Pulmonary artery endothelial cell (primary cell): ENCODE results near the gene RIBC2. TPM values are rescaled to one million over a fixed set of nuclear protein-coding genes. Genes with fewer than 3 reads are reported as not detected.

ENCODE experiments used
- DNase-seq: peaks from one replicate; pipeline ENCODE4 v3.0.0-alpha.2; 2011; ENCODE audit warnings: low read depth, low spot score
- total RNA-seq: library from RNA; depleted of rRNA; stranded (reverse); fragments of >200 nt; gene quantifications from 2 replicates; pipeline ENCODE4 v1.2.3, GENCODE V29; 2014

Gene RIBC2
- total RNA-seq, 1 donor from 2014 or later: 0.86 TPM

GRCh38 chr22:45472426-45472825, 58.9 kb downstream of the RIBC2 start:
- DNase-seq: no peak

GRCh38 chr22:45473626-45474237, 60.2 kb downstream of the RIBC2 start:
- DNase-seq: no peak

- no peak for DNase-seq
Observed at GRCh38 chr22:45475063-45475747, 61.7 kb downstream of the RIBC2 start.

- no peak for DNase-seq
Observed at GRCh38 chr22:45475851-45476514, 62.5 kb downstream of the RIBC2 start.

- no peak for DNase-seq
Observed at GRCh38 chr22:45476814-45477213, 63.3 kb downstream of the RIBC2 start.

- DNase-seq: no peak
Observed at GRCh38 chr22:45477366-45478107, 64.0 kb downstream of the RIBC2 start.

- no peak for DNase-seq
Observed at GRCh38 chr22:45478108-45478771, 64.7 kb downstream of the RIBC2 start.

GRCh38 chr22:45480717-45481116, 67.2 kb downstream of the RIBC2 start:
- DNase-seq: no peak

GRCh38 chr22:45481661-45482060, 68.2 kb downstream of the RIBC2 start:
- no peak for DNase-seq

Other genes starting within 250 kb of the RIBC2 start
- 73.9 and 93.3 TPM in 2 replicates for gene NUP50, start 249.8 kb upstream of the RIBC2 start, total RNA-seq
- 43.4 and 60.9 TPM in 2 replicates for gene KIAA0930, start 172.8 kb upstream of the RIBC2 start, total RNA-seq
- not detected in 2 replicates for gene UPK3A, start 128.7 kb upstream of the RIBC2 start, total RNA-seq
- 14.2 and 14.5 TPM in 2 replicates for gene FAM118A, start 103.8 kb upstream of the RIBC2 start, total RNA-seq
- gene SMC1B, start 94 bp upstream of the RIBC2 start, total RNA-seq: under 0.01 and 0.04 TPM in 2 replicates
- 0.13 and 0.35 TPM in 2 replicates for gene FBLN1, start 89.2 kb downstream of the RIBC2 start, total RNA-seq